ENCODE data around the gene SERF1A. TPM values are rescaled to one million over a fixed set of nuclear protein-coding genes. Genes with fewer than 3 reads are reported as not detected.

Gene SERF1A
- total and polyA plus RNA-seq, 10 of the 15 experiments (the other 5 are each of a cell fraction or from before 2014, with no cell fraction given), result 2.8 to 19.2 (median 5.9) TPM

Small RNA genes lying within 50 kb of the gene (small RNA-seq; reads per million reads assigned to genes)
- not detected for gene CDH12P1

Other genes starting within 250 kb of the SERF1A start
- 54.2 and 77.2 TPM in 2 replicates for gene SMN1, start 24.4 kb downstream of the SERF1A start, total RNA-seq (2014; rRNA removed)
- gene SMN1, start 24.4 kb downstream of the SERF1A start, total RNA-seq (2014; rRNA removed; fragmentation: Illumina TruSeq; extraction: Trizol), result 54.0 and 57.4 TPM in 2 replicates
- 56.8 and 61.0 TPM in 2 replicates for gene SMN1, start 24.4 kb downstream of the SERF1A start, total RNA-seq (2021)
- 68.1 and 82.5 TPM in 2 replicates for gene SMN1, start 24.4 kb downstream of the SERF1A start, polyA plus RNA-seq (2011; rRNA removed)
- gene SMN1, start 24.4 kb downstream of the SERF1A start, polyA plus RNA-seq (2014; fragmentation: Illumina TruSeq; extraction: Trizol), result 59.3 and 65.1 TPM in 2 replicates
- 10 to 100 TPM; 35.8 to 49.2 TPM for gene SMN1, start 24.4 kb downstream of the SERF1A start, polyA plus RNA-seq (2014; fragmentation: Nextera tagmentation; extraction: Ambion mirVana)
- 55.5 and 72.3 TPM in 2 replicates for gene SMN1, start 24.4 kb downstream of the SERF1A start, polyA plus RNA-seq (2014; rRNA removed)
- 10 to 100 TPM; 90.6 to 93.7 TPM for gene SMN1, start 24.4 kb downstream of the SERF1A start, polyA plus RNA-seq (2016; fragmentation: Nextera tagmentation; extraction: Ambion mirVana)
- 2.7 and 3.3 TPM in 2 replicates for gene NAIP, start 124.7 kb downstream of the SERF1A start, total RNA-seq (2014; rRNA removed)
- 4.8 and 5.3 TPM in 2 replicates for gene NAIP, start 124.7 kb downstream of the SERF1A start, total RNA-seq (2014; rRNA removed; fragmentation: Illumina TruSeq; extraction: Trizol)
- 3.0 and 3.5 TPM in 2 replicates for gene NAIP, start 124.7 kb downstream of the SERF1A start, total RNA-seq (2021)
- 6.4 and 11.0 TPM in 2 replicates for gene NAIP, start 124.7 kb downstream of the SERF1A start, polyA plus RNA-seq (2011; rRNA removed)
- 4.3 and 5.7 TPM in 2 replicates for gene NAIP, start 124.7 kb downstream of the SERF1A start, polyA plus RNA-seq (2014; fragmentation: Illumina TruSeq; extraction: Trizol)
- 1 to 10 TPM; 1.8 to 1.9 TPM for gene NAIP, start 124.7 kb downstream of the SERF1A start, polyA plus RNA-seq (2014; fragmentation: Nextera tagmentation; extraction: Ambion mirVana)
- gene NAIP, start 124.7 kb downstream of the SERF1A start, polyA plus RNA-seq (2014; rRNA removed), result 2.6 and 2.8 TPM in 2 replicates
- 1 to 10 TPM; 4.2 to 4.7 TPM for gene NAIP, start 124.7 kb downstream of the SERF1A start, polyA plus RNA-seq (2016; fragmentation: Nextera tagmentation; extraction: Ambion mirVana)
- gene GTF2H2, start 167.0 kb downstream of the SERF1A start, total RNA-seq (2014; rRNA removed), result 33.7 and 40.2 TPM in 2 replicates
- gene GTF2H2, start 167.0 kb downstream of the SERF1A start, total RNA-seq (2014; rRNA removed; fragmentation: Illumina TruSeq; extraction: Trizol), result 45.6 and 50.0 TPM in 2 replicates
- 23.2 and 24.5 TPM in 2 replicates for gene GTF2H2, start 167.0 kb downstream of the SERF1A start, total RNA-seq (2021)
- 36.9 and 46.6 TPM in 2 replicates for gene GTF2H2, start 167.0 kb downstream of the SERF1A start, polyA plus RNA-seq (2011; rRNA removed)
- gene GTF2H2, start 167.0 kb downstream of the SERF1A start, polyA plus RNA-seq (2014; fragmentation: Illumina TruSeq; extraction: Trizol), result 24.5 and 27.9 TPM in 2 replicates
- gene GTF2H2, start 167.0 kb downstream of the SERF1A start, polyA plus RNA-seq (2014; fragmentation: Nextera tagmentation; extraction: Ambion mirVana), result 10 to 100 TPM; 44.0 to 51.0 TPM
- 23.9 and 29.7 TPM in 2 replicates for gene GTF2H2, start 167.0 kb downstream of the SERF1A start, polyA plus RNA-seq (2014; rRNA removed)
- gene GTF2H2, start 167.0 kb downstream of the SERF1A start, polyA plus RNA-seq (2016; fragmentation: Nextera tagmentation; extraction: Ambion mirVana), result 10 to 100 TPM; 45.5 to 58.7 TPM

All from GM12878 (cell line).